ENCODE measurements around the gene GSX2. TPM values are rescaled to one million over a fixed set of nuclear protein-coding genes. Genes with fewer than 3 reads are reported as not detected.
"Not testable (repeated sequence)": the region's sequence is repeated elsewhere in the genome, so short reads cannot be mapped to it uniquely, and the experiment has no call there.

Gene GSX2
- total RNA-seq: not detected in 3 replicates
- long read RNA-seq: 0 reads

DNA sequence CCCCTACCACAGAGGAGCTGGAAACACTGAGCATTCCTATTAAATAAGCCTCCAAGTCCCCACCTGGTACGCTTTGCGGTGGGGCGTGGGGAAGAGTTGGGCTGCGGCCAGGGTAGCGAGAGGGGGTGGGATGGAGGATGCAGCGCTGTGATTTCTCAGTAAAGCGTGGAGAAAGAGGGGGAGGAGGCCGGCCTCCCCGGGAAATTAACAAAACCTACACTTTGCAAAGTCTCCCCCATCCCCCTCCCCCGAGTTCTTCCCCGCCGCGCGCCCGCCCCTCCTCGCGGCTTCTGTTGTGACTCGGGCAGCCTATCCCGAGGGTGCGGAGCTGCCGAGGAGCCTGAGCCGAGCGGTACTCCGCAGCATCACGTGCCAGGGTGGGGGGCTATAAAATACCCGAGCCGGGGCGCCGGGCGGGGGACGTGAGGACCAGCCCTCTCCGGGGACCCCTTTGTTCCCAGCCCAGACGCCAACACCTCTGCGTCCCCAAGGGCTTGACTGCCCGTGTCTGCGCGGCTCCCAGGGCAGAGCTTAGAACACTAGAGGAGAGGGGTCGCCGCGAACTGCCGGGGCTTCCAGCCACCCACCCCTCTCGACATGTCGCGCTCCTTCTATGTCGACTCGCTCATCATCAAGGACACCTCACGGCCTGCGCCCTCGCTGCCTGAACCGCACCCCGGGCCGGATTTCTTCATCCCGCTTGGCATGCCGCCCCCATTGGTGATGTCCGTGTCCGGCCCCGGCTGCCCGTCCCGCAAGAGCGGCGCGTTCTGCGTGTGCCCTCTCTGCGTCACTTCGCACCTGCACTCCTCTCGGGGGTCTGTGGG, at the start of gene GSX2:
Gene GSX2 (plus strand): TSS at position 416 of the 827 bp plus-strand sequence. CDS start 182 bp downstream, at position 598.
- Mint-ChIP-seq H3K9me3 (ENCODE audit: low read depth) (no peaks in the 10 kb centered on the region), H3K27me3 (ENCODE audit: low read depth) (peaks cover 37% of the 10 kb centered on the region), H3K4me1 (ENCODE audit: low read depth) (peaks cover 36% of the 10 kb centered on the region), H3K36me3 (ENCODE audit: low read depth) (peaks cover 2% of the 10 kb centered on the region), H3K4me3 (ENCODE audit: unreplicated experiment) (peak within 1 kb of the TSS; percentile 64), H3K27ac (ENCODE audit: unreplicated experiment) (no peak within 1 kb of the TSS)
- TF ChIP-seq CTCF (IDR thresholded peaks at IDR 0.05): no peak
- no peak for DNase-seq (ENCODE audit: low spot score)

DNA sequence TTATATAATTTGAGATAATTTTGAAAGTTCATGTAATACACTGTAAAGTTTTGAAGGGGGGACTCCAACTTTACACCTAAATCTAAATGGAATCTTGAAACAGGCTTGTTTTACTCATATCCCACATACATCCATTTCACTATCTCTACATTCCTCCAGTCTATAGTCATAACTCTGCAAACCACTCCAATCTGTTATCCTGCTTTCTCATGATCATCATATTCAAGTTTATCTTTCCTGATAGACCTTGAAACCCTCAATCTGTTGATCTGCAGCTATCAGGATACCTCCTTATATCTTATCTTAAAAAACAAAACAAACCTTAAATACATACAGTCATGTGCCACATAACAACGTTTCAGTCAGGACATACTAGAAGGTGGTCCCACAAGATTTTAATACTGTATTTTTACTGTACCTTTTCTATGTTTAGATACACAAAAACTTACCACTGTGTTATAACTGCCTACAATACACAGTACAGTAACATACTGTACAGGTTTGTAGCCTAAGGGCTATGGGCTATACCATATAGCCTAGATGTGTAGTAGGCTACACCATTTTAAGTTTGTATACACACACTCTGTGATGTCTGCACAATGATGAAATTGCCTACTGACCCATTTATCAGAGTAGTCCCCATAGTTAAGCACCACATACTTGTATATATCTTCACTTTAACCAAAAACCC, 49.6 kb upstream of the GSX2 start:
- Mint-ChIP-seq H3K27ac (ENCODE audit: unreplicated experiment) (peak overlapping the region; percentile 60), H3K36me3 (ENCODE audit: low read depth) (peaks cover 3% of the 10 kb centered on the region), H3K4me1 (ENCODE audit: low read depth) (peaks cover 34% of the 10 kb centered on the region), H3K4me3 (ENCODE audit: unreplicated experiment) (no peak overlapping the region), H3K9me3 (ENCODE audit: low read depth) (no peaks in the 10 kb centered on the region), H3K27me3 (ENCODE audit: low read depth) (no peaks in the 10 kb centered on the region)
- DNase-seq (ENCODE audit: low spot score): no peak
- no peak for TF ChIP-seq CTCF (IDR thresholded peaks at IDR 0.05)

DNA sequence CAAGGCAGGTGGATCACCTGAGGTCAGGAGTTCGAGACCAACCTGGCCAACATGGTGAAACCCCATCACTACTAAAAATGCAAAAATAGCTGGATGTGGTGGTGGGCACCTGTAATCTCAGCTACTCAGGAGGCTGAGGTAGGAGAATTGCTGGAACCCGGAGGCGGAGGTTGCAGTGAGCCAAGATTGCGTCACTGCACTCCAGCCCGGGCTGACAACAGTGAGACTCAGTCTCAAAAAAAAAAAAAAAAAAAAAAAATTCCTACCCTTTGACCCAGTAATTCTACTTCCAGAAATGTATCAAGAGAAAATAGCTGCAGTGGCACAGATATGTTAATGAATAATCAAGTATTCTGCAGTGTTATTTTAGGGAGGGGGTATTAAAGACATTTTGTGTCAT, 46.6 kb upstream of the GSX2 start:
- not testable (repeated sequence) for H3K27me3 Mint-ChIP-seq (ENCODE audit: low read depth); DNase-seq (ENCODE audit: low spot score); H3K9me3 Mint-ChIP-seq (ENCODE audit: low read depth); H3K27ac Mint-ChIP-seq (ENCODE audit: unreplicated experiment); H3K4me3 Mint-ChIP-seq (ENCODE audit: unreplicated experiment); H3K36me3 Mint-ChIP-seq (ENCODE audit: low read depth)
- H3K4me1 Mint-ChIP-seq (ENCODE audit: low read depth): peaks cover 59% of the 10 kb centered on the region

DNA sequence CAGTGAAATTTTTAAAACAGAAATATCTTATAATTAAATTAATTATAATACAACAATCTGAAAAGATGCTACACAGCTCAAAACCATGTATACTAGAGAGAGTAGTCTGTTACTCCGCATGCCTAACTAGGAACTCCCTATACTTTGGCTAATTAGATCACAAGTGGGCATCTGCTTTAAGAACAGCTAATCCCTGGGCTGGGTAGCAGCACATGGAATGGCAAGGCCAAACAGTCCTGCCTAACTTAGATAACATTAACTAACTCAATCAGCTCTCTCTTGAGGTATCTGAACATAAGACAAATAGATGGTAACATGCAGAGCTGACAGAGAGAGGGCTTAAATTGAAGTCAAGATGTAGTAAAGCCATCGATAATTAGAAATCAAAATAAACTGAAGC, 45.5 kb upstream of the GSX2 start:
- Mint-ChIP-seq H3K4me1 (ENCODE audit: low read depth) (peaks cover 57% of the 10 kb centered on the region), H3K27me3 (ENCODE audit: low read depth) (no peaks in the 10 kb centered on the region), H3K4me3 (ENCODE audit: unreplicated experiment) (no peak overlapping the region), H3K36me3 (ENCODE audit: low read depth) (peaks cover 1% of the 10 kb centered on the region), H3K9me3 (ENCODE audit: low read depth) (no peaks in the 10 kb centered on the region), H3K27ac (ENCODE audit: unreplicated experiment) (no peak overlapping the region)
- no peak for TF ChIP-seq CTCF (IDR thresholded peaks at IDR 0.05)
- no peak for DNase-seq (ENCODE audit: low spot score)

GRCh38 chr4:54055494-54055893, 44.5 kb upstream of the GSX2 start:
- H3K9me3 Mint-ChIP-seq (ENCODE audit: low read depth): no peaks in the 10 kb centered on the region
- no peak for DNase-seq (ENCODE audit: low spot score)
- TF ChIP-seq CTCF (IDR thresholded peaks at IDR 0.05): no peak
- no peak overlapping the region for H3K27ac Mint-ChIP-seq (ENCODE audit: unreplicated experiment)
- H3K36me3 Mint-ChIP-seq (ENCODE audit: low read depth): peaks cover 1% of the 10 kb centered on the region
- H3K4me3 Mint-ChIP-seq (ENCODE audit: unreplicated experiment): no peak overlapping the region
- H3K27me3 Mint-ChIP-seq (ENCODE audit: low read depth): no peaks in the 10 kb centered on the region
- peaks cover 57% of the 10 kb centered on the region for H3K4me1 Mint-ChIP-seq (ENCODE audit: low read depth)

Measured in chondrocyte (in vitro differentiated cells).